IMR-90 (cell line): ENCODE results near the gene TPM3.

Experiments
- CEBPB ChIP-seq: IDR thresholded peaks from 2 replicates; pipeline ENCODE4 v1.6.1; 2012; ENCODE audit warnings: low read depth, low read length, improper control_type of control experiment
- MAFK ChIP-seq: IDR thresholded peaks from 2 replicates; pipeline ENCODE4 v1.6.1; 2012; ENCODE audit warnings: low read depth, low read length, improper control_type of control experiment
- POLR2A ChIP-seq: IDR thresholded peaks from 2 replicates; pipeline ENCODE4 v1.6.1; 2012; ENCODE audit warnings: mild to moderate bottlenecking, low read depth, low read length
- RAD21 ChIP-seq: IDR thresholded peaks from 2 replicates; pipeline ENCODE4 v1.6.1; 2012; ENCODE audit warnings: low read length, improper control_type of control experiment
- RCOR1 ChIP-seq: IDR thresholded peaks from 2 replicates; pipeline ENCODE4 v1.6.1; 2012; ENCODE audit warnings: mild to moderate bottlenecking, low read length, improper control_type of control experiment; ENCODE audit not compliant: insufficient replicate concordance
- RFX5 ChIP-seq: IDR thresholded peaks from 2 replicates; pipeline ENCODE4 v1.8.0; 2012; ENCODE audit warnings: low read depth, mild to moderate bottlenecking, low read length, moderate library complexity
- SMC3 ChIP-seq: fragments of 150-350 bp; IDR thresholded peaks from 2 replicates; pipeline ENCODE4 v1.6.1; 2016; ENCODE audit warnings: low read depth, mild to moderate bottlenecking, antibody characterized with exemption, low read length, moderate library complexity
- TF ChIP-seq, protein P1 (sequence below): conservative IDR thresholded peaks from 2 replicates; pipeline ENCODE4 v1.5.1; 2012; ENCODE audit warnings: mild to moderate bottlenecking, low read depth, low read length, improper control_type of control experiment
- TF ChIP-seq, protein P2 (sequence below): fragments of 150-350 bp; IDR thresholded peaks from 2 replicates; pipeline ENCODE4 v1.6.1; 2016; ENCODE audit warnings: low read depth, mild to moderate bottlenecking, low read length, moderate library complexity, borderline replicate concordance
- TF ChIP-seq, protein P3 (sequence below): fragments of 150-350 bp; IDR thresholded peaks from 2 replicates; pipeline ENCODE4 v1.6.1; 2017; ENCODE audit warnings: mild to moderate bottlenecking, antibody characterized with exemption, low read length, low read depth

DNA sequence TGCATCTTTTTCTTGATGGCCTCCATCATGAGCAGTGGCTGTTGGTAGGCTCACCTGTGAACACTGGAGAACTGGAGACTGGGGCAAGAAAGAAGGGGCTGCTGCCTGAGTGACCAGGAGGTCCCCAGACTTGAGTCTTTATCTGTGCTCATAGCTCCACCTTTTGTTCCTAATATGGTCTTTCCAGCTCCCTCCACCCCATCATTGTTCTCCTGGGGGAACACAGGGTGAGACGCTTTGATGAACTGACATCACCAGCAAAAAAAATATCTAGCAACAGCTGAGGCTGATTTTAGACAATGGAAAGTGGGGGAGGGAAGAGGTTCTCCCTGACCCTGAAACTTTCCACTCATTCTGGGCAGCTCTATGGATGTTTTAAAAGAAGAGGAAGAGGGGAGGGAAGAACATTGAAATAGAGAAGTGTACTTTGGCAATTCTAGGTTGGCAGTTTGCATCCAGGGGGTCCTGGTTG is at the start of gene TPM3:
- TF ChIP-seq, protein P1, sequence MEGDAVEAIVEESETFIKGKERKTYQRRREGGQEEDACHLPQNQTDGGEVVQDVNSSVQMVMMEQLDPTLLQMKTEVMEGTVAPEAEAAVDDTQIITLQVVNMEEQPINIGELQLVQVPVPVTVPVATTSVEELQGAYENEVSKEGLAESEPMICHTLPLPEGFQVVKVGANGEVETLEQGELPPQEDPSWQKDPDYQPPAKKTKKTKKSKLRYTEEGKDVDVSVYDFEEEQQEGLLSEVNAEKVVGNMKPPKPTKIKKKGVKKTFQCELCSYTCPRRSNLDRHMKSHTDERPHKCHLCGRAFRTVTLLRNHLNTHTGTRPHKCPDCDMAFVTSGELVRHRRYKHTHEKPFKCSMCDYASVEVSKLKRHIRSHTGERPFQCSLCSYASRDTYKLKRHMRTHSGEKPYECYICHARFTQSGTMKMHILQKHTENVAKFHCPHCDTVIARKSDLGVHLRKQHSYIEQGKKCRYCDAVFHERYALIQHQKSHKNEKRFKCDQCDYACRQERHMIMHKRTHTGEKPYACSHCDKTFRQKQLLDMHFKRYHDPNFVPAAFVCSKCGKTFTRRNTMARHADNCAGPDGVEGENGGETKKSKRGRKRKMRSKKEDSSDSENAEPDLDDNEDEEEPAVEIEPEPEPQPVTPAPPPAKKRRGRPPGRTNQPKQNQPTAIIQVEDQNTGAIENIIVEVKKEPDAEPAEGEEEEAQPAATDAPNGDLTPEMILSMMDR: no peak
- TF ChIP-seq CEBPB (no peak), RFX5 (no peak), RCOR1 (no peak), POLR2A (no peak), SMC3 (no peak), RAD21 (no peak), MAFK (no peak)
- TF ChIP-seq, protein P2, sequence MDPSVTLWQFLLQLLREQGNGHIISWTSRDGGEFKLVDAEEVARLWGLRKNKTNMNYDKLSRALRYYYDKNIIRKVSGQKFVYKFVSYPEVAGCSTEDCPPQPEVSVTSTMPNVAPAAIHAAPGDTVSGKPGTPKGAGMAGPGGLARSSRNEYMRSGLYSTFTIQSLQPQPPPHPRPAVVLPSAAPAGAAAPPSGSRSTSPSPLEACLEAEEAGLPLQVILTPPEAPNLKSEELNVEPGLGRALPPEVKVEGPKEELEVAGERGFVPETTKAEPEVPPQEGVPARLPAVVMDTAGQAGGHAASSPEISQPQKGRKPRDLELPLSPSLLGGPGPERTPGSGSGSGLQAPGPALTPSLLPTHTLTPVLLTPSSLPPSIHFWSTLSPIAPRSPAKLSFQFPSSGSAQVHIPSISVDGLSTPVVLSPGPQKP: no peak
- TF ChIP-seq, protein P3, sequence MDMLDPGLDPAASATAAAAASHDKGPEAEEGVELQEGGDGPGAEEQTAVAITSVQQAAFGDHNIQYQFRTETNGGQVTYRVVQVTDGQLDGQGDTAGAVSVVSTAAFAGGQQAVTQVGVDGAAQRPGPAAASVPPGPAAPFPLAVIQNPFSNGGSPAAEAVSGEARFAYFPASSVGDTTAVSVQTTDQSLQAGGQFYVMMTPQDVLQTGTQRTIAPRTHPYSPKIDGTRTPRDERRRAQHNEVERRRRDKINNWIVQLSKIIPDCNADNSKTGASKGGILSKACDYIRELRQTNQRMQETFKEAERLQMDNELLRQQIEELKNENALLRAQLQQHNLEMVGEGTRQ: no peak
